Gastrocnemius medialis (tissue), 4 donors: Measurements from ENCODE around the gene DEFB127.

Experiments
- POLR2A ChIP-seq, 2 donors: fragments of 450-650 bp; IDR thresholded peaks; one replicate each; pipeline ENCODE4 v1.6.1; 2017; ENCODE audit warnings: antibody characterized with exemption in 2 of 2, mild to moderate bottlenecking in 2 of 2, moderate library complexity in 2 of 2
- TF ChIP-seq, protein P1 (sequence below), 5 experiments: fragments of 450-650 bp in 3 of 5; fragments of 200-600 bp in 2 of 5; sonication (generic) in 2 of 5; IDR thresholded peaks in 4 of 5; conservative IDR thresholded peaks in 1 of 5; 1 replicate in 4 of 5; 2 replicates in 1 of 5; pipeline ENCODE4 v1.5.1; 2016 to 2019; ENCODE audit warnings: antibody characterized with exemption in 5 of 5, mild to moderate bottlenecking in 3 of 5, moderate library complexity in 3 of 5

DNA sequence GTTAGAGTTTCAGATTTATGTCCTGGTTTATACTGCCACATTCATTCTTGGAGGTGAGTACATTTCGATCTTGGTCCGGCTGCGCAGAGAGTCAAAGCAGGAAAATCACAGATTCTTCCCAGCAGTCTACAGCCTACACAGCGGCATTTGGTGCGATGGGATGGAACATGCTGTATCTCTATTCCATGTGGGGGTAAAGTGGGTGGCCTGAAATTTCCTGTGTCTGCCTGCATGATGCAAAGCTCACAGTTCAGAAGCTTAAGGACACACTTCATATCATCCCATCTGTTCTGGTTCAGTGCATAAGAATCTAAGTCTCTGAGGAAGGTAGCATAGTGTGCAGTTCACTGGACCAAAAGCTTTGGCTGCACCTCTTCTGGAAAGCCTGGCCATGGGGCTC is at the start of gene DEFB127:
- TF ChIP-seq, protein P1, sequence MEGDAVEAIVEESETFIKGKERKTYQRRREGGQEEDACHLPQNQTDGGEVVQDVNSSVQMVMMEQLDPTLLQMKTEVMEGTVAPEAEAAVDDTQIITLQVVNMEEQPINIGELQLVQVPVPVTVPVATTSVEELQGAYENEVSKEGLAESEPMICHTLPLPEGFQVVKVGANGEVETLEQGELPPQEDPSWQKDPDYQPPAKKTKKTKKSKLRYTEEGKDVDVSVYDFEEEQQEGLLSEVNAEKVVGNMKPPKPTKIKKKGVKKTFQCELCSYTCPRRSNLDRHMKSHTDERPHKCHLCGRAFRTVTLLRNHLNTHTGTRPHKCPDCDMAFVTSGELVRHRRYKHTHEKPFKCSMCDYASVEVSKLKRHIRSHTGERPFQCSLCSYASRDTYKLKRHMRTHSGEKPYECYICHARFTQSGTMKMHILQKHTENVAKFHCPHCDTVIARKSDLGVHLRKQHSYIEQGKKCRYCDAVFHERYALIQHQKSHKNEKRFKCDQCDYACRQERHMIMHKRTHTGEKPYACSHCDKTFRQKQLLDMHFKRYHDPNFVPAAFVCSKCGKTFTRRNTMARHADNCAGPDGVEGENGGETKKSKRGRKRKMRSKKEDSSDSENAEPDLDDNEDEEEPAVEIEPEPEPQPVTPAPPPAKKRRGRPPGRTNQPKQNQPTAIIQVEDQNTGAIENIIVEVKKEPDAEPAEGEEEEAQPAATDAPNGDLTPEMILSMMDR (IDR thresholded peaks at IDR 0.05 in 4 of 5, conservative IDR thresholded peaks at IDR 0.05 in 1 of 5), result no peak
- TF ChIP-seq POLR2A (IDR thresholded peaks at IDR 0.05), result no peak
